ENCODE data around the gene ATP2A1.

ATP2A1 gene

DNA sequence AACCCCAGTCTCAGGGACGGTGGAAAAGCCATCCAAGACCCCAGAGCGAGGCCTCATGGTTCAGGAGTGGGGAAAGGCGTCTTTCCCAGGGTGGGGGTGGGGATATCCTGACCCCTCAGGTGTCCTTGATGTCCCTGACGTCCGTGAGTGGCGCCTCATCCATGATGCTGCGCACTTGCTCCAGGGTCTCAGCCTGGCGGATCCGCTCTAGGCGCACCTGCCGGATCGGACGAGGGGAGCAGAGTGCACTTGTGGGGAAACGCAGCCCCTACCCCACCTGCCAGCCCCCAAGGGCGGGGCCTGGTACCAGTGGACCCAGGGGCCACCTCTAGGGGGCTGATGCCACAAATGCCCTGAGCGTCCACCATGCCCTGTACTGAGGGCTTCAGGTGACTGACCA lies 26.5 kb downstream of the ATP2A1 start:
- DNase-seq (ENCODE audit: extremely low spot score), result no peak
- no peak for TF ChIP-seq ARNT (IDR thresholded peaks at IDR 0.05)
- TF ChIP-seq HDGF (IDR thresholded peaks at IDR 0.05; ENCODE audit: borderline replicate concordance), result no peak
- no peak for TF ChIP-seq FOXK2 (IDR thresholded peaks at IDR 0.05)
- TF ChIP-seq ZNF384 (IDR thresholded peaks at IDR 0.05), result no peak
- no peak for TF ChIP-seq L3MBTL2 (conservative IDR thresholded peaks at IDR 0.05)
- TF ChIP-seq FOXA1 (IDR thresholded peaks at IDR 0.05), result no peak
- no peak for TF ChIP-seq FOXM1 (IDR thresholded peaks at IDR 0.05; ENCODE audit: borderline replicate concordance)
- TF ChIP-seq SP1 (IDR thresholded peaks at IDR 0.05), result no peak
- TF ChIP-seq SUZ12 (IDR thresholded peaks at IDR 0.05), result no peak
- TF ChIP-seq TARDBP (IDR thresholded peaks at IDR 0.05), result no peak
- TF ChIP-seq, protein P1, sequence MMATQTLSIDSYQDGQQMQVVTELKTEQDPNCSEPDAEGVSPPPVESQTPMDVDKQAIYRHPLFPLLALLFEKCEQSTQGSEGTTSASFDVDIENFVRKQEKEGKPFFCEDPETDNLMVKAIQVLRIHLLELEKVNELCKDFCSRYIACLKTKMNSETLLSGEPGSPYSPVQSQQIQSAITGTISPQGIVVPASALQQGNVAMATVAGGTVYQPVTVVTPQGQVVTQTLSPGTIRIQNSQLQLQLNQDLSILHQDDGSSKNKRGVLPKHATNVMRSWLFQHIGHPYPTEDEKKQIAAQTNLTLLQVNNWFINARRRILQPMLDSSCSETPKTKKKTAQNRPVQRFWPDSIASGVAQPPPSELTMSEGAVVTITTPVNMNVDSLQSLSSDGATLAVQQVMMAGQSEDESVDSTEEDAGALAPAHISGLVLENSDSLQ (IDR thresholded peaks at IDR 0.05), result no peak
- TF ChIP-seq LEF1 (IDR thresholded peaks at IDR 0.05; ENCODE audit: borderline replicate concordance), result no peak
- no peak for TF ChIP-seq BHLHE40 (IDR thresholded peaks at IDR 0.05; ENCODE audit: borderline replicate concordance)
- TF ChIP-seq CTBP1 (IDR thresholded peaks at IDR 0.05; ENCODE audit: borderline replicate concordance), result no peak
- no peak for TF ChIP-seq NFRKB (IDR thresholded peaks at IDR 0.05)
- TF ChIP-seq ELF4 (IDR thresholded peaks at IDR 0.05), result no peak
- CTCF ChIA-PET, result no interaction called here
- POLR2A ChIA-PET, result interaction anchor here (1.0 kb wide), 1 partner anchor 32 kb away, joined by 3 read pairs; no protein-coding TSS in a partner anchor

DNA sequence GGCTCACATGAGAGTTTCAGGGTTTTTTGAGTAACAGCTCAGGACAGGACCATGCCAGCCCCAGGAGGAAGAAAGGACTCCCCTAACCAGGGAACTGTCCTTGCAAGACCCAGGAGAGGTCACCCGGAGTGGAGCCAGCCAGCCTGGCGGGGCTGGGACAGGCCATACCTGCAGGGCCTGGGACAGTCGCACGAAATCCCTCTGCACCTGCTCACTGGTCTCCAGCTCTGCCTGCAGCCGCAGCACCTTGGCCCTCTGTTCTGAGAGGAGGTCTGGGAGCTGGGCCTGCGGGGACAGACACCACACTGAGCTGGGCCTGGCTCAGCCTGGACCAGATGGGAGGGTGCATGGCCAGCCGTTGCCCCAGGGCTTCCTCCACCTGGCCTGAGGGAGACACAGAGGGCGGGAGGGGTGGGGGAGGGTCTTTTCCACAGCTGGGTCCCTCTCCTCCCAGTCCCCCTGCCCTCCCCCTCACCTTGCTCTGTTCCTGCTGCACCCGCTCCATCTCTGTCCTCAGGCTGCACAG lies 27.0 kb downstream of the ATP2A1 start:
- POLR2A ChIA-PET, result no interaction called here
- CTCF ChIA-PET, result no interaction called here
- TF ChIP-seq HDGF (IDR thresholded peaks at IDR 0.05; ENCODE audit: borderline replicate concordance), result no peak
- no peak for TF ChIP-seq CTBP1 (IDR thresholded peaks at IDR 0.05; ENCODE audit: borderline replicate concordance)
- TF ChIP-seq L3MBTL2 (conservative IDR thresholded peaks at IDR 0.05), result no peak
- TF ChIP-seq, protein P1 (IDR thresholded peaks at IDR 0.05), result no peak
- no peak for TF ChIP-seq SUZ12 (IDR thresholded peaks at IDR 0.05)
- TF ChIP-seq FOXM1 (IDR thresholded peaks at IDR 0.05; ENCODE audit: borderline replicate concordance), result no peak
- DNase-seq (ENCODE audit: extremely low spot score), result no peak

DNA sequence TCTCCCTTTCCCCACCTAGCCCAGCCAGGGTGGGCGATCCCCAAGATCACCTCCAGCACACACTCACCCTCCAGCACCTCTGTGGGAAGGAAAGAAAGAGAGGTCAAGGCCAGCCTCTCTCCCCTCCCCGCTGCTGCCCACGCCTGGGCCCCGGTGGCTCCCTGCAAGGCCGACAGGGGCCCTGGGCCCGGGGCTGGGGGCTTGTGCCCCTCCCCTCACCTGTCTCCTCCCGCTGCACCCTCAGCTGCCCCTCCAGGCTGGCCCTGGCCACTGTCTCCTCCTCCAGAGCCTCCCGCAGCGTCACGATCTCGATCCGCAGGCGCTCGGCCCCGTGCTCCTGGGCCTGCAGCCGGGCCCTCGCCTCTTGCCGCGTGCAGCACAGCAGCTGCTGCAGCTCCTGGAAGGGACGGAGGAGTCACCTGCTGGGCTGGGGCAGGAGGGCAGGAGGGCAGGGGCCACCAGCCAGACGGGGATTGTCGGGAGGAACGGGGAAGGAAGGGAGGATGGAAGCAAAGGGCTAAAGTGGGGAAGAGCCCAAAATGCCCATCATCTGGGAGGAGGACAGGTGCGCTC lies 27.6 kb downstream of the ATP2A1 start:
- ChIA-PET POLR2A (no interaction called here), CTCF (no interaction called here)
- DNase-seq (ENCODE audit: extremely low spot score), result no peak
- TF ChIP-seq LEF1 (IDR thresholded peaks at IDR 0.05; ENCODE audit: borderline replicate concordance) (no peak), FOXK2 (IDR thresholded peaks at IDR 0.05) (no peak), L3MBTL2 (conservative IDR thresholded peaks at IDR 0.05) (no peak)

DNA sequence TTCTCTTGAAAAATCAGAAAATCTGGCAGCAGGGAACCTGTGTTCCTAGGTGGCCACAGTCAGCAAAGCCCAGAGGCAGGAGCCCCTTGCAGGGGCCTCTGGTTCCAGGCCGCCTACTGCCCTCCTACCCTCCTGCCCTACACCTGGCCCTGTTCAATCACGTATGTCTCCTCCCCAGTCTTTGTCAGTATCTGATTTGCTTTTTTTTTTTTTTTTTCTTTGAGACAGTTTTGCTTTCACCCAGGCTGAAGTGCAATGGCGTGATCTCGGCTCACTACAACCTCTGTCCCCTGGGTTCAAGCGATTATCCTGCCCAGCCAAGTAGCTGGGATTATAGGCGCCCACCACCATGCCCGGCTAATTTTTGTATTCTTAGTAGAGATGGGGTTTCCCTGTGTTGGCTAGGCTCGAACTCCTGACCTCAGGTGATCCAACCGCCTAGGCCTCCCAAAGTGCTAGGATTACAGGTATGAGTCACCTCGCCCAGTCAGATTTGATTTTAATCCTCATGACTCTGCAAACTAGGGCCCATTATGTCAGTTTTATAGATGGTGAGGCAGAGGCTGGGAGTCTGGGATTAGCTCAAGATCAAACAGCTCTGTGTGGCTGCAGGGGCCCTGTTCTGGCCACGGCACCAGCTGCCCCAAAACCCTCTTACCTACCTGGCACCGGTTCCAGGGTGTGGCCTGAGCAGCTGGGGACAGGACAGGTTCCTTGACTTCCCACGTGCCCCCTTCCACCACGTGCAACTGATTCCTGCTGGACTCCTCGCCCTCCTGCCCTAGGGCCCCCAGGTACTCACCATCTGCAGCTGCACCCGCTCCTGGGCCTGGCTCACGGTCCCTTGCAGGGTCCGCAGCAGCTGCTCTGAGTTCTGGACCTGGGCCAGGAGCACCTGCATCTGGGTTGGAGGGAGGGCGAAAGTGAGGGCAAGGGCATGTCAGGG lies 32.1 kb downstream of the ATP2A1 start:
- POLR2A ChIA-PET, result no interaction called here
- CTCF ChIA-PET, result interaction anchor here (0.7 kb wide), 1 partner anchor 35 kb away, joined by 3 read pairs; no protein-coding TSS in a partner anchor
- no peak for DNase-seq (ENCODE audit: extremely low spot score)
- no peak for TF ChIP-seq ZNF384 (IDR thresholded peaks at IDR 0.05)
- no peak for TF ChIP-seq SUZ12 (IDR thresholded peaks at IDR 0.05)
- no peak for TF ChIP-seq HDGF (IDR thresholded peaks at IDR 0.05; ENCODE audit: borderline replicate concordance)
- no peak for TF ChIP-seq SP1 (IDR thresholded peaks at IDR 0.05)
- TF ChIP-seq TARDBP (IDR thresholded peaks at IDR 0.05), result no peak
- TF ChIP-seq NFRKB (IDR thresholded peaks at IDR 0.05), result no peak
- no peak for TF ChIP-seq L3MBTL2 (conservative IDR thresholded peaks at IDR 0.05)
- TF ChIP-seq LEF1 (IDR thresholded peaks at IDR 0.05; ENCODE audit: borderline replicate concordance), result no peak
- TF ChIP-seq, protein P1 (IDR thresholded peaks at IDR 0.05), result no peak
- no peak for TF ChIP-seq BHLHE40 (IDR thresholded peaks at IDR 0.05; ENCODE audit: borderline replicate concordance)
- TF ChIP-seq CTBP1 (IDR thresholded peaks at IDR 0.05; ENCODE audit: borderline replicate concordance), result no peak
- no peak for TF ChIP-seq ARNT (IDR thresholded peaks at IDR 0.05)
- TF ChIP-seq FOXA1 (IDR thresholded peaks at IDR 0.05), result no peak
- TF ChIP-seq FOXK2 (IDR thresholded peaks at IDR 0.05), result no peak
- no peak for TF ChIP-seq FOXM1 (IDR thresholded peaks at IDR 0.05; ENCODE audit: borderline replicate concordance)
- no peak for TF ChIP-seq ELF4 (IDR thresholded peaks at IDR 0.05)

DNA sequence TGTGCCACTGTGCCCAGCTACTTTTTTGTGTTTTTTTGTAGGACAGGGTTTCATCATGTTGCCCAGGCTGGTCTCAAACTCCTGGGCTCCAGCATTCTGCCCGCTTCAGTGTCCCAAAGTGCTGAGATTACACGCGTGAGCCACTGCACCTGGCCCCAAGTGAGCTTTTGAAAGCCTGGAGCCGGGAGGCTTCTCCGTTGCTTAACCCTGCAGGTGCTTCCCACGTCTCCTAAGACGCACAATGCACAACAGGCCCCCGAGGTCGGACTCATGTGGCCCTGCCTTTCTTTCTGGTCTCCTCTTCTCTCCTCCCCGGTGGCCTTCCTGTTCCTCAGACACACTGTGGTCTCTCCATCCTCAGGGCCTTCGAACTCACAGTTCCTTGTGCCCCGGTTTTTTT lies 34.3 kb downstream of the ATP2A1 start:
- DNase-seq (ENCODE audit: extremely low spot score), result no peak
- TF ChIP-seq FOXA1 (IDR thresholded peaks at IDR 0.05) (no peak), SP1 (IDR thresholded peaks at IDR 0.05) (no peak), NFRKB (IDR thresholded peaks at IDR 0.05) (no peak), FOXK2 (IDR thresholded peaks at IDR 0.05) (no peak), TARDBP (IDR thresholded peaks at IDR 0.05) (no peak)
- TF ChIP-seq, protein P1 (IDR thresholded peaks at IDR 0.05), result no peak
- POLR2A ChIA-PET, result no interaction called here
- CTCF ChIA-PET, result no interaction called here

All from HEK293T (cell line).